ENCODE results near the gene HMBS. TPM values are rescaled to one million over a fixed set of nuclear protein-coding genes. Genes with fewer than 3 reads are reported as not detected.

HMBS gene
- total and polyA plus RNA-seq, 2 of the 8 experiments (the other 6 are each of a cell fraction or from before 2014, with no cell fraction given), result 69.3 to 109 TPM

DNA sequence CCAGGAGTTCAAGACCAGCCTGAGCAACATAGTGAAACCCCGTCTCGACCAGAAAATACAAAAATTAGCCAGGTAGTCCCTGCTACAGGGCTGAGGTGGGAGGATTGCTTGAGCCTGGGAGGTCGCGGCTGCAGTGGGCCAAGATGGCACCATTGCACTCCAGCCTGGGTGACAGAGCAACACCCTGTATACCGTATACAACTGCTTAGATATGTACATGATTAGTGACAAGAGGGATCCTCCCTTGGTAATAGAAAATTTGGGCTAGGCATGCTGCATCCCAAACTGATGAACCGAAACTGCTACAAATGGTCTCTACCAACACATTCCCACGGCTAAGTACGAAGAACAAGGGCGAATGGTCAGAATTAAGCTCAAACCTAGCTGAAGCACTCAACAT lies 41.8 kb upstream of the HMBS start:
- FAIRE-seq, result no peak
- Histone ChIP-seq H3K27ac (ENCODE audit: low read depth, low read length) (no peak overlapping the region), H2BK20ac (ENCODE audit: low read length) (no peak overlapping the region), H3K18ac (ENCODE audit: extremely low read depth, low read length) (no peak overlapping the region), H3K4me2 (ENCODE audit: insufficient read depth in 1 of 2, low read depth in 2 of 2, low read length in 2 of 2) (no peak overlapping the region), H4K8ac (ENCODE audit: extremely low read depth, insufficient read depth, low read length) (no peak overlapping the region), H2AFZ (ENCODE audit: low read length) (no peak overlapping the region), H2AK5ac (ENCODE audit: low read depth, low read length) (no peak overlapping the region), H3K4ac (replicated peaks; ENCODE audit: insufficient read length, low read depth, low read length) (no peak overlapping the region), H3K36me3 (ENCODE audit: control insufficient read depth in 2 of 4, insufficient read depth in 4 of 4, low read length in 3 of 4) (peaks cover 12 to 27% (median 22%) of the 10 kb centered on the region in 4 experiments; a peak in 7 of 8 replicates), H2BK12ac (ENCODE audit: low read depth, low read length) (no peak overlapping the region), H2BK120ac (replicated peaks; ENCODE audit: low read depth, low read length) (no peak overlapping the region), H4K91ac (replicated peaks; ENCODE audit: insufficient read length, low read length) (no peak overlapping the region), H3K27me3 (replicated peaks in 1 of 4; ENCODE audit: control insufficient read depth in 3 of 4, extremely low read depth in 1 of 4, insufficient read depth in 3 of 4, low read length in 3 of 4) (no peaks in the 10 kb centered on the region), H3K9me3 (ENCODE audit: insufficient read depth in 2 of 2, low read depth in 1 of 2, low read length in 1 of 2) (no peaks in the 10 kb centered on the region), H3K23ac (ENCODE audit: insufficient read length) (no peak overlapping the region), H3K79me2 (ENCODE audit: control insufficient read depth in 1 of 2, insufficient read depth in 2 of 2, low read length in 2 of 2) (no peaks in the 10 kb centered on the region), H3K4me1 (replicated peaks in 1 of 4; ENCODE audit: control insufficient read depth in 3 of 4, insufficient read depth in 4 of 4, low read length in 3 of 4) (peaks cover 0 to 3% (median 2%) of the 10 kb centered on the region in 4 experiments; a peak in 3 of 7 replicates), H4K20me1 (replicated peaks in 1 of 2; ENCODE audit: control insufficient read depth in 1 of 2, insufficient read depth in 2 of 2, low read length in 2 of 2) (peaks cover 0 to 6% of the 10 kb centered on the region in 2 experiments), H4K5ac (ENCODE audit: insufficient read length, low read depth, low read length) (no peak overlapping the region), H3K56ac (replicated peaks; ENCODE audit: insufficient read length, low read depth, low read length) (no peak overlapping the region), H3K9ac (replicated peaks in 1 of 4; ENCODE audit: extremely low read depth in 1 of 4, low read depth in 3 of 4, low read length in 3 of 4) (no peak overlapping the region), H3K79me1 (ENCODE audit: low read depth, low read length) (no peaks in the 10 kb centered on the region), H3K14ac (ENCODE audit: insufficient read length) (no peak overlapping the region), H3K23me2 (ENCODE audit: low read depth, low read length) (no peaks in the 10 kb centered on the region), H2BK5ac (ENCODE audit: low read depth, low read length) (no peak overlapping the region), H3K4me3 (ENCODE audit: extremely low read depth in 1 of 4, insufficient read depth in 2 of 4, low read depth in 3 of 4, low read length in 4 of 4) (no peak overlapping the region), H2BK15ac (ENCODE audit: low read length) (no peak overlapping the region)
- no peak for DNase-seq (ENCODE audit: low read depth in 1 of 2, low spot score in 2 of 2)
- TF ChIP-seq POLR2A (IDR thresholded peaks at IDR 0.05; ENCODE audit: control extremely low read depth in 1 of 2, low read depth in 2 of 2, low read length in 2 of 2) (no peak), BRCA1 (IDR thresholded peaks at IDR 0.05; ENCODE audit: low read depth, low read length) (no peak)
- ChIA-PET POLR2A (ENCODE audit: partially characterized antibody) (interaction anchor here (0.6 to 5.7 kb wide), 11 partner anchors 8 to 137 kb away, joined by 3 to 45 read pairs (median 4); partner anchors contain the start of genes HMBS, HYOU1, RPS25 and SLC37A4), CTCF (ENCODE audit: partially characterized antibody) (interaction anchor here (0.7 to 2.4 kb wide), 11 partner anchors 8 to 1122 kb away, joined by 3 to 5 read pairs (median 3); no protein-coding TSS in a partner anchor)
- 85% methylated on average over 9 of the region's 9 CpGs; no CpG with 5 or more reads in 1 of the 2 experiments for WGBS, 2 experiments (ENCODE audit: extremely low coverage in 1 of 2, insufficient coverage in 1 of 2, insufficient read length in 1 of 2, insufficient replicate concordance in 2 of 2, low coverage in 1 of 2, low lambda C conversion rate in 2 of 2, missing lambda C conversion rate in 1 of 2)
